DMS114 treated with DMSO at 0.1 percent for 48 hours (cell line): ENCODE data around the gene CPNE8.

ENCODE experiments used
- DNase-seq: peaks from one replicate; lab custom pipeline; 2025; ENCODE audit not compliant: unreplicated experiment; lab: John Stamatoyannopoulos, UW

Gene CPNE8

GRCh38 chr12:38898001-38898684 is 7.2 kb downstream of the CPNE8 start:
- no peak for DNase-seq

- DNase-seq = no peak
Observed at GRCh38 chr12:38895446-38895845, 9.9 kb downstream of the CPNE8 start.

- DNase-seq = no peak
Observed at GRCh38 chr12:38892976-38893375, 12.4 kb downstream of the CPNE8 start.

- no peak for DNase-seq
Observed at GRCh38 chr12:38892087-38892786, 13.2 kb downstream of the CPNE8 start.

GRCh38 chr12:38890102-38890855 is 15.1 kb downstream of the CPNE8 start:
- no peak for DNase-seq

- no peak for DNase-seq
Observed at GRCh38 chr12:38889297-38889815, 16.0 kb downstream of the CPNE8 start.

GRCh38 chr12:38887770-38888169 is 17.6 kb downstream of the CPNE8 start:
- DNase-seq = no peak

GRCh38 chr12:38886931-38887330 is 18.5 kb downstream of the CPNE8 start:
- no peak for DNase-seq

GRCh38 chr12:38886064-38886463 is 19.3 kb downstream of the CPNE8 start:
- DNase-seq = no peak

GRCh38 chr12:38884666-38885065 is 20.7 kb downstream of the CPNE8 start:
- DNase-seq = no peak

- no peak for DNase-seq
Observed at GRCh38 chr12:38883629-38884134, 21.7 kb downstream of the CPNE8 start.

- no peak for DNase-seq
Observed at GRCh38 chr12:38880288-38880687, 25.1 kb downstream of the CPNE8 start.

- no peak for DNase-seq
Observed at GRCh38 chr12:38878986-38879385, 26.4 kb downstream of the CPNE8 start.

- DNase-seq = no peak
Observed at GRCh38 chr12:38878333-38878705, 27.1 kb downstream of the CPNE8 start.

GRCh38 chr12:38875586-38876228 is 29.7 kb downstream of the CPNE8 start:
- DNase-seq = no peak

GRCh38 chr12:38872561-38872960 is 32.8 kb downstream of the CPNE8 start:
- DNase-seq = no peak

- DNase-seq = no peak
Observed at GRCh38 chr12:38872156-38872555, 33.2 kb downstream of the CPNE8 start.

- no peak for DNase-seq
Observed at GRCh38 chr12:38869036-38869435, 36.4 kb downstream of the CPNE8 start.

- no peak for DNase-seq
Observed at GRCh38 chr12:38850461-38850860, 54.9 kb downstream of the CPNE8 start.

- no peak for DNase-seq
Observed at GRCh38 chr12:38847247-38847646, 58.1 kb downstream of the CPNE8 start.

- no peak for DNase-seq
Observed at GRCh38 chr12:38844267-38844666, 61.1 kb downstream of the CPNE8 start.
